Prostate gland (tissue), 2 donors: ENCODE results near the gene WDR64. TPM values are rescaled to one million over a fixed set of nuclear protein-coding genes. Genes with fewer than 3 reads are reported as not detected.
"Not testable (repeated sequence)": the region's sequence is repeated elsewhere in the genome, so short reads cannot be mapped to it uniquely, and the experiment has no call there.

Experiments
- DNase-seq: peaks from one replicate; pipeline ENCODE4 v3.0.0-alpha.2; 2019; ENCODE audit warnings: low spot score
- H3K27ac ChIP-seq, 2 donors: fragments of 200-600 bp; sonication (generic); 2 replicates each; pipeline ENCODE4 v1.5.1; 2017 to 2019
- H3K27me3 ChIP-seq: fragments of 200-600 bp; sonication (generic); replicated peaks from 2 replicates; pipeline ENCODE4 v1.5.1; 2019; ENCODE audit not compliant: insufficient read depth
- H3K36me3 ChIP-seq, 2 donors: fragments of 200-600 bp; sonication (generic); 1 replicate in 1 of 2; 2 replicates in 1 of 2; pipeline versions ENCODE4 v1.5.1 to v1.8.1; 2017 to 2019
- H3K4me1 ChIP-seq: fragments of 200-600 bp; sonication (generic); replicated peaks from 2 replicates; pipeline ENCODE4 v1.5.1; 2019
- H3K4me3 ChIP-seq, 2 donors: fragments of 200-600 bp; sonication (generic); 2 replicates each; pipeline ENCODE4 v1.5.1; 2017 to 2019
- H3K9me3 ChIP-seq: fragments of 200-600 bp; sonication (generic); 2 replicates; pipeline ENCODE4 v1.5.1; 2017
- CTCF ChIP-seq, 4 experiments: fragments of 200-600 bp in 2 of 4; fragments of 450-650 bp in 2 of 4; sonication (generic) in 2 of 4; IDR thresholded peaks; 1 replicate in 3 of 4; 2 replicates in 1 of 4; pipeline ENCODE4 v1.5.1; 2016 to 2019; ENCODE audit warnings: antibody characterized with exemption in 4 of 4, mild to moderate bottlenecking in 2 of 4, moderate library complexity in 2 of 4
- POLR2A ChIP-seq: fragments of 450-650 bp; IDR thresholded peaks from one replicate; pipeline ENCODE4 v1.6.1; 2016; ENCODE audit warnings: antibody characterized with exemption, mild to moderate bottlenecking
- POLR2AphosphoS5 ChIP-seq: sonication (generic); formaldehyde crosslinking; IDR thresholded peaks from one replicate; pipeline ENCODE4 v1.6.1; 2017; ENCODE audit warnings: antibody characterized with exemption
- WGBS: methylation state at CpG from one replicate; pipeline ENCODE4 v1.1.5; 2018; 5-methylcytosine and 5-hydroxymethylcytosine counted together
- intact Hi-C: fragments of 100-400 bp; cut with DNase I; formaldehyde crosslinking; loops from one replicate; pipeline ENCODE4 v1.14.2; 2022
- total RNA-seq, 2 donors: library from RNA; depleted of rRNA; stranded (reverse); fragments of >200 nt; gene quantifications; one replicate each; pipeline ENCODE4 v1.1.0, GENCODE V29; 2016

WDR64 gene
- total RNA-seq, 2 donors from 2014 or later = 0.91 TPM; not detected in 1

DNA sequence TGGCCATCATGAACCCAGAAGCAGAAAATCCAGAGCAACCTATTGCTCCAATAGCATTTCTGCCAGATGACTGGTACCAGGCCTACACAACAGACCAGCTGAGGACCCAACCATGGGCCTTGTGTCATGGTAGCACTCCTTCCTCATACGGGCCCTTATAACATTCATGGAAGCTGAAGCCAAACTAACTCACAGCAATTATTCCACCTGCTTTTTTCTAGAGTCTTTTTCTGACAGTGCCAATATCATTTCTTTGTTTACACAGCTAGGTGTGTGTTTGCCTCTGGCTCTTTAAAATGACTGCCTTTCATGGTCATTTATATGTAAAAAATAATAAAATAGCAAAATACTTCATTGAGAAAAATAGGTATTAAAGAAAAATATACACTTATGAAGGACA is 3.9 kb upstream of the WDR64 start:
- Histone ChIP-seq H3K4me3 (no peak overlapping the region), H3K27ac (no peak overlapping the region), H3K9me3 (no peaks in the 10 kb centered on the region), H3K27me3 (no peaks in the 10 kb centered on the region), H3K36me3 (no peaks in the 10 kb centered on the region), H3K4me1 (no peaks in the 10 kb centered on the region)
- TF ChIP-seq POLR2A (no peak), POLR2AphosphoS5 (no peak), CTCF (IDR thresholded peaks at IDR 0.05) (no peak)
- WGBS = 68% methylated on average over 1 of the region's 1 CpG
- DNase-seq = no peak
- intact Hi-C loops = no loop called here

GRCh38 chr1:241654019-241654418 is 1.9 kb downstream of the WDR64 start:
- intact Hi-C loops = no loop called here
- no peaks in the 10 kb centered on the region for H3K9me3 ChIP-seq
- H3K4me1 ChIP-seq = no peaks in the 10 kb centered on the region
- no peak for DNase-seq
- TF ChIP-seq POLR2A = no peak
- no peak for TF ChIP-seq POLR2AphosphoS5
- no peak for TF ChIP-seq CTCF (IDR thresholded peaks at IDR 0.05)
- H3K27me3 ChIP-seq = no peaks in the 10 kb centered on the region
- no peak overlapping the region for H3K27ac ChIP-seq
- no peaks in the 10 kb centered on the region for H3K36me3 ChIP-seq
- 52% methylated on average over 1 of the region's 1 CpG for WGBS
- no peak overlapping the region for H3K4me3 ChIP-seq

- Histone ChIP-seq H3K27ac (no peak overlapping the region), H3K36me3 (no peaks in the 10 kb centered on the region), H3K4me3 (no peak overlapping the region), H3K4me1 (no peaks in the 10 kb centered on the region), H3K9me3 (no peaks in the 10 kb centered on the region), H3K27me3 (no peaks in the 10 kb centered on the region)
- TF ChIP-seq POLR2A (no peak), CTCF (IDR thresholded peaks at IDR 0.05) (no peak), POLR2AphosphoS5 (no peak)
- WGBS = 86% methylated on average over 1 of the region's 1 CpG
- intact Hi-C loops = no loop called here
- no peak for DNase-seq
These were observed 2.6 kb downstream of the WDR64 start for GRCh38 chr1:241654641-241655040.

- H3K27ac ChIP-seq = no peak overlapping the region
- no peaks in the 10 kb centered on the region for H3K4me1 ChIP-seq
- TF ChIP-seq POLR2AphosphoS5 = no peak
- TF ChIP-seq CTCF (IDR thresholded peaks at IDR 0.05) = no peak
- no peak for TF ChIP-seq POLR2A
- intact Hi-C loops = no loop called here
- no peak overlapping the region for H3K4me3 ChIP-seq
- DNase-seq = no peak
- 93% methylated on average over 3 of the region's 3 CpGs for WGBS
- no peaks in the 10 kb centered on the region for H3K9me3 ChIP-seq
- no peaks in the 10 kb centered on the region for H3K36me3 ChIP-seq
- no peaks in the 10 kb centered on the region for H3K27me3 ChIP-seq
These were observed 6.2 kb downstream of the WDR64 start for GRCh38 chr1:241658081-241658793.

DNA sequence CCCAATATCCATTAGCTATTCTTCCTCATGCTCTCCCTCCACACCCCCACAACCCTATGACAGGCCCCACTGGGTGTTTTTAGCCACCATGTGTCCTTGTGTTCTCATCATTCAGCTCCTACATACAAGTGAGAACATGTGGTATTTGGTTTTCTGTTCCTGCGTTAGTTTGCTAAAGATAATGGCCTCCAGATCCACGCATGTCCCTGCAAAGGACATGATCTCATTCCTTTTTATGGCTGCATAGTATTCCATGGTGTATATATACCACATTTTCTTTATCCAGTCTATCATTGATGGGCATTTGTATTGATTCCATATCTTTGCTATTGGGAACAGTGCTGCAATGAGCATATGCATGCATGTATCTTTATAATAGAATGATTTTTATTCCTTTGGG is 6.9 kb downstream of the WDR64 start:
- H3K4me1 ChIP-seq, H3K4me3 ChIP-seq, H3K36me3 ChIP-seq, H3K27ac ChIP-seq, intact Hi-C loops, H3K9me3 ChIP-seq, DNase-seq, H3K27me3 ChIP-seq: not testable (repeated sequence)
- WGBS = 98% methylated on average over 2 of the region's 2 CpGs
